Stomach (tissue), 4 donors: ENCODE results near the gene DYNLT1.

ENCODE experiments used
- POLR2A ChIP-seq, 4 donors: fragments of 450-650 bp; IDR thresholded peaks; one replicate each; pipeline ENCODE4 v1.6.1; 2016; ENCODE audit warnings: antibody characterized with exemption in 4 of 4, control low read depth in 2 of 4, mild to moderate bottlenecking in 1 of 4, moderate library complexity in 1 of 4
- POLR2AphosphoS5 ChIP-seq, 3 donors: sonication (generic); formaldehyde crosslinking; IDR thresholded peaks; one replicate each; pipeline ENCODE4 v1.6.1; 2016; ENCODE audit warnings: antibody characterized with exemption in 3 of 3
- TF ChIP-seq, protein P1 (sequence below), 7 experiments: fragments of 450-650 bp in 4 of 7; fragments of 200-600 bp in 3 of 7; sonication (generic) in 3 of 7; IDR thresholded peaks; one replicate each; pipeline ENCODE4 v1.5.1; 2016 to 2019; ENCODE audit warnings: antibody characterized with exemption in 7 of 7, control low read depth in 2 of 7, mild to moderate bottlenecking in 1 of 7

DNA sequence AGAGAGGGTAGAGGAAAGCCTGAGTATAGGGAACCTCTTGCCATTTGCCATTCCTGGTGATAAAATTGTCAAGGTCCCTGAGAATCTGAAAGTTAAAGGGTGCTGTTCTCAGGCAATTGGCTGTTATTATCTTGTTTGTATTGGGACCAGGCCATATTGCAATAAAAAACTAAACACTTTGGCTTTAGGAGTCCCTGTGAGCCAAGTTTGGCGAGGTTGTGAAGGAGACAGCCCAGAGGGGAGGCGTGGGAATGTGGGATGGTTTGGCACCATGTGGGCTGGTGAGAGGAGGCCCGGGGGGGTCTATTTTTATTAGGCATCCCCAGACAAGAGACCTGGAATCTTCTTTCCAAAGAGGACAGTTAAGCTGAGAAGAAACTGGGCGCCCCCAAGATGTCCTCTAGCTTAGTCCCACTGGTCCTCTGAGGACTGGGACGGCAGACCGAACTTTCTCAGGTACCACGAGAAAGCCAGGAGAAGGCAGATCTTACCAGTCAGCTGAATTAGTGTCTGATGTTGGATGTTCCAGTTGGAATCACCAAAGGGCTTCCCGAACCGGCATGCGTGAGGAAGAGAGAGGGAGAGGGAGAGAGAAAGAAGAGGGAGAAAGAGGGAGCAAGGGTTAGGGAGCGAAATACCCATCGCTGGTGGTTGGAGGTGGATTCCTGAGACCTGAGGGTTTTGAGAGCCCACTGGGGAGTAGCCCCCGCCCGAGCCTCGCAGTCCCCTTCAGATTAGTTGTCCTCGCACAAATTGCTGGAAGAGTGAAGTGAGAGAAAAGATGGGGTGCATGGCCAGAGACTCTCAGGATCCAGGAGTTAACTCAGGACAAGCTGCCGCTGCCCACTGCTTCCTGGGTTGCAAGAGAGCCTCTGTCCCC lies 24.4 kb downstream of the DYNLT1 start:
- no peak for TF ChIP-seq POLR2AphosphoS5 (IDR thresholded peaks at IDR 0.05)
- TF ChIP-seq, protein P1, sequence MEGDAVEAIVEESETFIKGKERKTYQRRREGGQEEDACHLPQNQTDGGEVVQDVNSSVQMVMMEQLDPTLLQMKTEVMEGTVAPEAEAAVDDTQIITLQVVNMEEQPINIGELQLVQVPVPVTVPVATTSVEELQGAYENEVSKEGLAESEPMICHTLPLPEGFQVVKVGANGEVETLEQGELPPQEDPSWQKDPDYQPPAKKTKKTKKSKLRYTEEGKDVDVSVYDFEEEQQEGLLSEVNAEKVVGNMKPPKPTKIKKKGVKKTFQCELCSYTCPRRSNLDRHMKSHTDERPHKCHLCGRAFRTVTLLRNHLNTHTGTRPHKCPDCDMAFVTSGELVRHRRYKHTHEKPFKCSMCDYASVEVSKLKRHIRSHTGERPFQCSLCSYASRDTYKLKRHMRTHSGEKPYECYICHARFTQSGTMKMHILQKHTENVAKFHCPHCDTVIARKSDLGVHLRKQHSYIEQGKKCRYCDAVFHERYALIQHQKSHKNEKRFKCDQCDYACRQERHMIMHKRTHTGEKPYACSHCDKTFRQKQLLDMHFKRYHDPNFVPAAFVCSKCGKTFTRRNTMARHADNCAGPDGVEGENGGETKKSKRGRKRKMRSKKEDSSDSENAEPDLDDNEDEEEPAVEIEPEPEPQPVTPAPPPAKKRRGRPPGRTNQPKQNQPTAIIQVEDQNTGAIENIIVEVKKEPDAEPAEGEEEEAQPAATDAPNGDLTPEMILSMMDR (IDR thresholded peaks at IDR 0.05): no peak
- TF ChIP-seq POLR2A (IDR thresholded peaks at IDR 0.05): no peak
